A673 (cell line): ENCODE results near the gene CCDC185. TPM values are rescaled to one million over a fixed set of nuclear protein-coding genes. Genes with fewer than 3 reads are reported as not detected.

Experiments
- BruUV-seq: library from RNA; stranded (reverse); fragments of 400-500 nt; replicated peaks from 2 replicates; lab custom pipeline; 2021; lab: Mats Ljungman, UMichigan
- CTCF ChIA-PET: fragments of 300-600 bp; sonication (Branson Sonifier 250); formaldehyde crosslinking; loops from one replicate; lab custom pipeline; 2022; ENCODE audit warnings: antibody characterized with exemption; lab: Charles Lee
- POLR2A ChIA-PET: fragments of 300-600 bp; sonication (Branson Sonifier 250); formaldehyde crosslinking; loops from one replicate; lab custom pipeline; 2022; ENCODE audit warnings: antibody characterized with exemption; ENCODE audit not compliant: low non-redundant PET; lab: Charles Lee
- DNase-seq: peaks from one replicate; pipeline ENCODE4 v3.0.0-alpha.2; 2015; ENCODE audit warnings: low spot score
- H3K27ac ChIP-seq: fragments of 200-600 bp; sonication (generic); 2 replicates; pipeline ENCODE4 v1.5.1; 2016; ENCODE audit warnings: mixed run types, low read depth, mild to moderate bottlenecking, mixed read lengths, antibody characterized with exemption, low read length; ENCODE audit not compliant: poor library complexity, severe bottlenecking
- H3K27me3 ChIP-seq: fragments of 200-600 bp; sonication (generic); replicated peaks from 2 replicates; pipeline ENCODE4 v1.6.1; 2017; ENCODE audit warnings: mixed run types, low read depth, mild to moderate bottlenecking, mixed read lengths, antibody characterized with exemption, low read length; ENCODE audit not compliant: insufficient read depth, poor library complexity
- H3K36me3 ChIP-seq: fragments of 200-600 bp; sonication (generic); 2 replicates; pipeline ENCODE4 v1.6.1; 2016; ENCODE audit warnings: mixed run types, mild to moderate bottlenecking, mixed read lengths, antibody characterized with exemption, low read length; ENCODE audit not compliant: insufficient read depth, poor library complexity, severe bottlenecking
- H3K4me1 ChIP-seq: fragments of 200-600 bp; sonication (generic); 2 replicates; pipeline ENCODE4 v1.6.1; 2017; ENCODE audit warnings: mixed run types, mild to moderate bottlenecking, mixed read lengths, antibody characterized with exemption, low read length; ENCODE audit not compliant: insufficient read depth, poor library complexity, severe bottlenecking
- H3K4me3 ChIP-seq: fragments of 200-600 bp; sonication (generic); 2 replicates; pipeline ENCODE4 v1.5.1; 2016; ENCODE audit warnings: low read depth, mixed run types, mild to moderate bottlenecking, mixed read lengths, low read length; ENCODE audit not compliant: poor library complexity, severe bottlenecking
- H3K9me3 ChIP-seq: fragments of 200-600 bp; sonication (generic); 2 replicates; pipeline ENCODE4 v1.6.1; 2016; ENCODE audit warnings: mixed run types, low read depth, mild to moderate bottlenecking, mixed read lengths, antibody characterized with exemption, low read length; ENCODE audit not compliant: poor library complexity, severe bottlenecking
- EZH2 ChIP-seq: fragments of 200-600 bp; sonication (generic); IDR thresholded peaks from 2 replicates; pipeline ENCODE4 v1.6.1; 2017; ENCODE audit warnings: borderline replicate concordance, low read depth, mild to moderate bottlenecking, mixed read lengths, antibody characterized with exemption, low read length; ENCODE audit not compliant: poor library complexity, severe bottlenecking
- intact Hi-C: fragments of 100-400 bp; cut with micrococcal nuclease; formaldehyde crosslinking; loops from one replicate; pipeline ENCODE4 v1.10.0; 2022; ENCODE audit not compliant: unreplicated experiment
- total RNA-seq: library from RNA; stranded (reverse); gene quantifications from 2 replicates; pipeline ENCODE4 v1.2.3, GENCODE V29; 2021
- TF ChIP-seq, protein P1 (sequence below): fragments of 300-800, 200-600 bp; sonication (generic); conservative IDR thresholded peaks from 2 replicates; pipeline ENCODE4 v1.5.1; 2017; ENCODE audit warnings: low read depth, mild to moderate bottlenecking, antibody characterized with exemption, low read length, moderate library complexity, mixed read lengths

Gene CCDC185
- total RNA-seq, 1 experiment from 2014 or later = not detected

DNA sequence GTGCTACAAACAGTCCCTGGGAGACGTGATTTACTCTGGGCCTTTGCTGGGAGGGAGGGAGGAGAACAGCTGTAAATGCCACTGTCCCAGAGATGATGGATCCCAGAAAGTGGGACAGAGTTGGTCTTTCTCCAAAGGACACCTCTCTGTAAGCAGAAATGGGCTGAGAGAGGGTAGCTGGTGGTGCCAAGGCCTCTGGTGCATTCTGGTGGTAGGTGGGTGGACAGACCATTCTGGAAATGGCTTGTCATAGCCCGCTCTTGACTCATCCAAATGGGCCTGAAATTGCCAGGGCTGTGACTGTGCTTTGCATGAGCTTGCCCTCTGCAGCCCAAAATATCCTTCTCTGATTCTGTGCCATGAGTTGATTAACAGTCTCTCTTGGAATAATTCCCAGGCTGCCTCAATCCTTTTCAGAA, 36.1 kb downstream of the CCDC185 start:
- CTCF ChIA-PET = no interaction called here

DNA sequence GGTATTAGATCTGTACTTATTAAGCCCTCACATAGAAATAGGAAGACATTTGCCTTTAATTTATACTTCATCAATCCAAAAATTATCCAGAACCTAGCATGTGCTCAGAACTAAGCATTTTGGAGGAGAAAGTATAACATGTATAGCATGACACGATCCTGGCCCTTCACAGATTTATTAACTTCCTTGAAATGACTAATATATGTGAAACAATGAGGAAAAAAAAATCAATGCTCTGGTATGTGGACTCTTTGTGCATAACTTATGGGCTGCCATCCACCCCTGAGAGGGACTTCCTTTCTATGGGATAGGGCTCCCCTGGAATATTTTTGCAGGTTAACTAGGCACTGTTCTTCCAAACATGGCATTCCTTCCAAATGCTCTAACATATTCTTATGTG, 36.6 kb downstream of the CCDC185 start:
- POLR2A ChIA-PET = no interaction called here
- CTCF ChIA-PET = no interaction called here

More for the DNA sequence above, 36.1 kb downstream of the CCDC185 start:
- no TSS peak for BruUV-seq
- Histone ChIP-seq H3K4me3 (no peak overlapping the region), H3K27ac (no peak overlapping the region), H3K4me1 (no peaks in the 10 kb centered on the region), H3K9me3 (no peaks in the 10 kb centered on the region), H3K27me3 (no peaks in the 10 kb centered on the region), H3K36me3 (no peaks in the 10 kb centered on the region)
- POLR2A ChIA-PET = no interaction called here
- TF ChIP-seq, protein P1, sequence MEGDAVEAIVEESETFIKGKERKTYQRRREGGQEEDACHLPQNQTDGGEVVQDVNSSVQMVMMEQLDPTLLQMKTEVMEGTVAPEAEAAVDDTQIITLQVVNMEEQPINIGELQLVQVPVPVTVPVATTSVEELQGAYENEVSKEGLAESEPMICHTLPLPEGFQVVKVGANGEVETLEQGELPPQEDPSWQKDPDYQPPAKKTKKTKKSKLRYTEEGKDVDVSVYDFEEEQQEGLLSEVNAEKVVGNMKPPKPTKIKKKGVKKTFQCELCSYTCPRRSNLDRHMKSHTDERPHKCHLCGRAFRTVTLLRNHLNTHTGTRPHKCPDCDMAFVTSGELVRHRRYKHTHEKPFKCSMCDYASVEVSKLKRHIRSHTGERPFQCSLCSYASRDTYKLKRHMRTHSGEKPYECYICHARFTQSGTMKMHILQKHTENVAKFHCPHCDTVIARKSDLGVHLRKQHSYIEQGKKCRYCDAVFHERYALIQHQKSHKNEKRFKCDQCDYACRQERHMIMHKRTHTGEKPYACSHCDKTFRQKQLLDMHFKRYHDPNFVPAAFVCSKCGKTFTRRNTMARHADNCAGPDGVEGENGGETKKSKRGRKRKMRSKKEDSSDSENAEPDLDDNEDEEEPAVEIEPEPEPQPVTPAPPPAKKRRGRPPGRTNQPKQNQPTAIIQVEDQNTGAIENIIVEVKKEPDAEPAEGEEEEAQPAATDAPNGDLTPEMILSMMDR = no peak
- TF ChIP-seq EZH2 = no peak
- DNase-seq = no peak
- intact Hi-C loops = no loop called here

DNA sequence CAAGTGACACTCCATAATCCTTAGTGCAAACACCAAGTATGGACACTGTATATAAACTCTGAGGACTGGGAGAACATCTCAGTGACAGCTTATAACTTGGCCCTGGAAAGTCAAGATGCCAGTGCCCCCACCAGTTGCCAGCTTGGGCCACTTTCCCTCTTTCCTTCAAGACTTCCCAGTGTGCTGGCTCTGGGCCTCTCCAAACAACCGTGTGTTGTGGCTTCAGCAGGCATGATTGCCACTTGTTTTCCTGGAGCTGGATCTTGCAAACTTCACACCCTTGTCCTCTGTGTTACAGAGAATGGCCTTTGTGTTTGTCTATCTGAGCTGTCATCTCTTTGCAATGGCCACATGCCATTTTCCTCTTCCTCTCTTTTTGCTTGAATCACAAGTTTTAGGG, 37.0 kb downstream of the CCDC185 start:
- TF ChIP-seq, protein P1 = no peak
- no peak for TF ChIP-seq EZH2
- intact Hi-C loops = no loop called here
- H3K9me3 ChIP-seq = no peaks in the 10 kb centered on the region
- no peak overlapping the region for H3K27ac ChIP-seq
- DNase-seq = no peak
- H3K36me3 ChIP-seq = no peaks in the 10 kb centered on the region
- ChIA-PET CTCF (no interaction called here), POLR2A (no interaction called here)
- no peaks in the 10 kb centered on the region for H3K4me1 ChIP-seq
- no peaks in the 10 kb centered on the region for H3K27me3 ChIP-seq
- H3K4me3 ChIP-seq = no peak overlapping the region
- no TSS peak for BruUV-seq

More for the DNA sequence above, 36.6 kb downstream of the CCDC185 start:
- no TSS peak for BruUV-seq
- TF ChIP-seq EZH2 = no peak
- TF ChIP-seq, protein P1 = no peak
- Histone ChIP-seq H3K36me3 (no peaks in the 10 kb centered on the region), H3K4me1 (no peaks in the 10 kb centered on the region), H3K27ac (no peak overlapping the region), H3K27me3 (no peaks in the 10 kb centered on the region), H3K9me3 (no peaks in the 10 kb centered on the region), H3K4me3 (no peak overlapping the region)
- DNase-seq = no peak
- intact Hi-C loops = no loop called here
